GM12891 (cell line): ENCODE results near the gene TRPV4.

Experiments
- POLR2A ChIP-seq: IDR thresholded peaks from 2 replicates; pipeline ENCODE4 v1.6.1; 2011; ENCODE audit warnings: low read depth, low read length, control low read depth
- POLR2AphosphoS5 ChIP-seq: IDR thresholded peaks from 2 replicates; pipeline ENCODE4 v1.6.1; 2011; ENCODE audit warnings: low read depth, low read length, control low read depth

DNA sequence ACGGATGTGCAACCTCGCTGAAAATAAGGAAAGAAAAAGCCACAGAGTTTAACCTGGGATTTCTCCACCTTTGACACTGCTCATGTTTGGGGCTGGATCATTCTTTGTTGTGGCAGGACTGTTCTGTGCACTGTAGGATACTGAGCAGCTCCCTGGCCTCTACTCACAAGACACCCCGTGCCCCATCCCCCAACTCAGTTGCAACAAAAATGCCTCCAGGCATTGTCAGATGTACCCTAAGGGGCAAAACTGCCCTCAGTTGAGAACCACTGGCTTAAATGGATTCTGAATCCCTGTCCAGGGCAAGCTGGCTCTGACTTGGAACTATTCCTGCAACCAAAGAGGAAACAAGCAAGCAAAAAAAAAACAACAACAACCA is 45.0 kb upstream of the TRPV4 start:
- TF ChIP-seq POLR2AphosphoS5: no peak
- no peak for TF ChIP-seq POLR2A
